H1 (cell line): ENCODE measurements around the gene UMODL1. TPM values are rescaled to one million over a fixed set of nuclear protein-coding genes. Genes with fewer than 3 reads are reported as not detected.

Experiments
- CREB1 ChIP-seq: IDR thresholded peaks from 2 replicates; pipeline ENCODE4 v1.6.1; 2012; ENCODE audit warnings: inconsistent platforms
- RBBP5 ChIP-seq: IDR thresholded peaks from 2 replicates; pipeline ENCODE4 v1.7.1; 2012; ENCODE audit warnings: low read depth, mild to moderate bottlenecking, inconsistent platforms, low read length, moderate library complexity, borderline replicate concordance
- RXRA ChIP-seq: IDR thresholded peaks from 2 replicates; pipeline ENCODE4 v1.6.1; 2011; ENCODE audit warnings: low read depth, mild to moderate bottlenecking, low read length, moderate library complexity; ENCODE audit not compliant: insufficient read depth
- SP1 ChIP-seq: IDR thresholded peaks from 2 replicates; pipeline ENCODE4 v1.6.1; 2011; ENCODE audit warnings: low read depth, low read length
- TAF7 ChIP-seq: optimal IDR thresholded peaks from 2 replicates; pipeline ENCODE3; 2011; ENCODE audit warnings: low read depth, mild to moderate bottlenecking, inconsistent platforms, low read length, moderate library complexity, borderline replicate concordance
- ZNF274 ChIP-seq: IDR thresholded peaks from 2 replicates; pipeline ENCODE4 v1.7.0; 2012; ENCODE audit warnings: low read length, borderline replicate concordance; ENCODE audit errors: extremely low read depth
- polyA plus RNA-seq, 7 experiments: library from polyadenylated mRNA; depleted of rRNA in 3 of 7; stranded (reverse) in 5 of 7; unstranded in 2 of 7; fragments of >200 nt in 5 of 7; fragments of 200-250 nt in 2 of 7; gene quantifications; 1 replicate in 5 of 7; 2 replicates in 1 of 7; 4 replicates in 1 of 7; pipeline versions ENCODE4 v1.2.1 to v1.2.3, GENCODE V29; 2011 to 2013; ENCODE audit warnings: missing spikeins in 2 of 7, mixed read lengths in 2 of 7
- total RNA-seq: library from RNA; stranded (reverse); fragmentation: NEBNext Ultra II Directional; extraction: Animal tissue kit (Norgen Biotek cat#: 25700); gene quantifications from 2 replicates; pipeline ENCODE4 v1.2.1, GENCODE V29; 2021
- TF ChIP-seq, protein P1 (sequence below): fragments of 300-600 bp; sonication (generic); IDR thresholded peaks from 2 replicates; pipeline ENCODE4 v1.7.1; 2012; ENCODE audit warnings: low read length, moderate library complexity, mild to moderate bottlenecking, inconsistent platforms; ENCODE audit not compliant: insufficient replicate concordance
- TF ChIP-seq, protein P2 (sequence below): IDR thresholded peaks from 2 replicates; pipeline ENCODE4 v1.6.1; 2011; ENCODE audit warnings: low read length, improper control_type of control experiment

UMODL1 gene
- total and polyA plus RNA-seq, 2 of the 8 experiments (the other 6 are each of a cell fraction or from before 2014, with no cell fraction given): not detected

DNA sequence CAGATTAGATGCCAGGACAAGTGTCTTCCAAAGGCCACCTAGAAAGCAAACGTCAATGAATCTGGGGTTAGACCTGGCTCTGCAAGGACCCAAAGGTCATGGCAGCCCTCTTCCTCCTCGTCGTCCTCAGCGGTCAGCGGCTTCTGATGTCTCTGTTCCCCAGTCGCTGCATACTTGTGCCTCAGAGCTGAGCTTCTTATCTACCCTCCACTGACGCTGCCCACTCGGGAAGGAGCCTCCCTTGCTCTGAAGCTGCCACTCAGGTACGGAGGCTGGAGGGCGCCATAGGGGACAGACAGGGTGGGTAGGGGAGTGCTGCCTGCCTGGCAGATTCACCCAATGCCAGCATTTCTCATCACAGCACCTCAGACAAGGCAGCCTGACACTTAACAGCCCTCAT, 11.4 kb upstream of the UMODL1 start (continued):
- TF ChIP-seq, protein P1, sequence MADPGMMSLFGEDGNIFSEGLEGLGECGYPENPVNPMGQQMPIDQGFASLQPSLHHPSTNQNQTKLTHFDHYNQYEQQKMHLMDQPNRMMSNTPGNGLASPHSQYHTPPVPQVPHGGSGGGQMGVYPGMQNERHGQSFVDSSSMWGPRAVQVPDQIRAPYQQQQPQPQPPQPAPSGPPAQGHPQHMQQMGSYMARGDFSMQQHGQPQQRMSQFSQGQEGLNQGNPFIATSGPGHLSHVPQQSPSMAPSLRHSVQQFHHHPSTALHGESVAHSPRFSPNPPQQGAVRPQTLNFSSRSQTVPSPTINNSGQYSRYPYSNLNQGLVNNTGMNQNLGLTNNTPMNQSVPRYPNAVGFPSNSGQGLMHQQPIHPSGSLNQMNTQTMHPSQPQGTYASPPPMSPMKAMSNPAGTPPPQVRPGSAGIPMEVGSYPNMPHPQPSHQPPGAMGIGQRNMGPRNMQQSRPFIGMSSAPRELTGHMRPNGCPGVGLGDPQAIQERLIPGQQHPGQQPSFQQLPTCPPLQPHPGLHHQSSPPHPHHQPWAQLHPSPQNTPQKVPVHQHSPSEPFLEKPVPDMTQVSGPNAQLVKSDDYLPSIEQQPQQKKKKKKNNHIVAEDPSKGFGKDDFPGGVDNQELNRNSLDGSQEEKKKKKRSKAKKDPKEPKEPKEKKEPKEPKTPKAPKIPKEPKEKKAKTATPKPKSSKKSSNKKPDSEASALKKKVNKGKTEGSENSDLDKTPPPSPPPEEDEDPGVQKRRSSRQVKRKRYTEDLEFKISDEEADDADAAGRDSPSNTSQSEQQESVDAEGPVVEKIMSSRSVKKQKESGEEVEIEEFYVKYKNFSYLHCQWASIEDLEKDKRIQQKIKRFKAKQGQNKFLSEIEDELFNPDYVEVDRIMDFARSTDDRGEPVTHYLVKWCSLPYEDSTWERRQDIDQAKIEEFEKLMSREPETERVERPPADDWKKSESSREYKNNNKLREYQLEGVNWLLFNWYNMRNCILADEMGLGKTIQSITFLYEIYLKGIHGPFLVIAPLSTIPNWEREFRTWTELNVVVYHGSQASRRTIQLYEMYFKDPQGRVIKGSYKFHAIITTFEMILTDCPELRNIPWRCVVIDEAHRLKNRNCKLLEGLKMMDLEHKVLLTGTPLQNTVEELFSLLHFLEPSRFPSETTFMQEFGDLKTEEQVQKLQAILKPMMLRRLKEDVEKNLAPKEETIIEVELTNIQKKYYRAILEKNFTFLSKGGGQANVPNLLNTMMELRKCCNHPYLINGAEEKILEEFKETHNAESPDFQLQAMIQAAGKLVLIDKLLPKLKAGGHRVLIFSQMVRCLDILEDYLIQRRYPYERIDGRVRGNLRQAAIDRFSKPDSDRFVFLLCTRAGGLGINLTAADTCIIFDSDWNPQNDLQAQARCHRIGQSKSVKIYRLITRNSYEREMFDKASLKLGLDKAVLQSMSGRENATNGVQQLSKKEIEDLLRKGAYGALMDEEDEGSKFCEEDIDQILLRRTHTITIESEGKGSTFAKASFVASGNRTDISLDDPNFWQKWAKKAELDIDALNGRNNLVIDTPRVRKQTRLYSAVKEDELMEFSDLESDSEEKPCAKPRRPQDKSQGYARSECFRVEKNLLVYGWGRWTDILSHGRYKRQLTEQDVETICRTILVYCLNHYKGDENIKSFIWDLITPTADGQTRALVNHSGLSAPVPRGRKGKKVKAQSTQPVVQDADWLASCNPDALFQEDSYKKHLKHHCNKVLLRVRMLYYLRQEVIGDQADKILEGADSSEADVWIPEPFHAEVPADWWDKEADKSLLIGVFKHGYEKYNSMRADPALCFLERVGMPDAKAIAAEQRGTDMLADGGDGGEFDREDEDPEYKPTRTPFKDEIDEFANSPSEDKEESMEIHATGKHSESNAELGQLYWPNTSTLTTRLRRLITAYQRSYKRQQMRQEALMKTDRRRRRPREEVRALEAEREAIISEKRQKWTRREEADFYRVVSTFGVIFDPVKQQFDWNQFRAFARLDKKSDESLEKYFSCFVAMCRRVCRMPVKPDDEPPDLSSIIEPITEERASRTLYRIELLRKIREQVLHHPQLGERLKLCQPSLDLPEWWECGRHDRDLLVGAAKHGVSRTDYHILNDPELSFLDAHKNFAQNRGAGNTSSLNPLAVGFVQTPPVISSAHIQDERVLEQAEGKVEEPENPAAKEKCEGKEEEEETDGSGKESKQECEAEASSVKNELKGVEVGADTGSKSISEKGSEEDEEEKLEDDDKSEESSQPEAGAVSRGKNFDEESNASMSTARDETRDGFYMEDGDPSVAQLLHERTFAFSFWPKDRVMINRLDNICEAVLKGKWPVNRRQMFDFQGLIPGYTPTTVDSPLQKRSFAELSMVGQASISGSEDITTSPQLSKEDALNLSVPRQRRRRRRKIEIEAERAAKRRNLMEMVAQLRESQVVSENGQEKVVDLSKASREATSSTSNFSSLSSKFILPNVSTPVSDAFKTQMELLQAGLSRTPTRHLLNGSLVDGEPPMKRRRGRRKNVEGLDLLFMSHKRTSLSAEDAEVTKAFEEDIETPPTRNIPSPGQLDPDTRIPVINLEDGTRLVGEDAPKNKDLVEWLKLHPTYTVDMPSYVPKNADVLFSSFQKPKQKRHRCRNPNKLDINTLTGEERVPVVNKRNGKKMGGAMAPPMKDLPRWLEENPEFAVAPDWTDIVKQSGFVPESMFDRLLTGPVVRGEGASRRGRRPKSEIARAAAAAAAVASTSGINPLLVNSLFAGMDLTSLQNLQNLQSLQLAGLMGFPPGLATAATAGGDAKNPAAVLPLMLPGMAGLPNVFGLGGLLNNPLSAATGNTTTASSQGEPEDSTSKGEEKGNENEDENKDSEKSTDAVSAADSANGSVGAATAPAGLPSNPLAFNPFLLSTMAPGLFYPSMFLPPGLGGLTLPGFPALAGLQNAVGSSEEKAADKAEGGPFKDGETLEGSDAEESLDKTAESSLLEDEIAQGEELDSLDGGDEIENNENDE: no peak
- TF ChIP-seq RXRA: no peak
- TF ChIP-seq TAF7: no peak
- no peak for TF ChIP-seq ZNF274
- no peak for TF ChIP-seq RBBP5
- no peak for TF ChIP-seq SP1
- no peak for TF ChIP-seq CREB1
- TF ChIP-seq, protein P2, sequence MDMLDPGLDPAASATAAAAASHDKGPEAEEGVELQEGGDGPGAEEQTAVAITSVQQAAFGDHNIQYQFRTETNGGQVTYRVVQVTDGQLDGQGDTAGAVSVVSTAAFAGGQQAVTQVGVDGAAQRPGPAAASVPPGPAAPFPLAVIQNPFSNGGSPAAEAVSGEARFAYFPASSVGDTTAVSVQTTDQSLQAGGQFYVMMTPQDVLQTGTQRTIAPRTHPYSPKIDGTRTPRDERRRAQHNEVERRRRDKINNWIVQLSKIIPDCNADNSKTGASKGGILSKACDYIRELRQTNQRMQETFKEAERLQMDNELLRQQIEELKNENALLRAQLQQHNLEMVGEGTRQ: no peak
